ENCODE measurements around the gene OR13F1. TPM values are rescaled to one million over a fixed set of nuclear protein-coding genes. Genes with fewer than 3 reads are reported as not detected.

Gene OR13F1
- total and polyA plus RNA-seq, 2 donors (not counting 1 experiment from before 2014, with no cell fraction given) = not detected

DNA sequence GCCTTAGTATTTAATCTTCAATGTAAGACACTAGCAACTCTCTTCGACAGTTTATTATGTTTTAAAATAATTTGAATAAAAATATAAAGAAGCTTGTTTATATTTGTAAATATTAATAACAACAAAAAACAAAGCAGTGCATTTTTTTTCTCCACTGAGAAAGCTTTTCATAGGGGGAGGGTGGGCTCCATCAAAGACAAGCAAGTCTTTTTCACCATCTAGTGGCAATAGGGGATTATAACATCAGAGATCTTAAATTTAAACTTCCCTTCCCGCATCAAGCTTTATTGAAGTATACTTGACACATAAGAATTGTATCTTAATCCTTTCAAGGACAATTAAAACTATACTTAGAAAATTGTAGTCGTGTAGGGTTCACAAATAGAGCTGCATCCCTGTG lies 9.3 kb upstream of the OR13F1 start:
- WGBS (ENCODE audit: insufficient coverage) = no CpG with 5 or more reads among the region's 3 CpGs
- intact Hi-C loops (cut with micrococcal nuclease) = no loop called here
- no peak overlapping the region for H3K4me3 ChIP-seq (ENCODE audit: control extremely low read depth in 1 of 5, extremely low read depth in 1 of 5, insufficient read depth in 1 of 5, low read depth in 2 of 5, low read length in 4 of 5)
- Mint-ChIP-seq H3K9me3 (ENCODE audit: insufficient read depth) (no peaks in the 10 kb centered on the region), H3K27me3 (no peaks in the 10 kb centered on the region), H3K4me1 (no peaks in the 10 kb centered on the region), H3K27ac (no peak overlapping the region), H3K4me3 (no peak overlapping the region)
- ATAC-seq (ENCODE audit: low read depth) (no peak), DNase-seq (no peak)
- H2AFZ ChIP-seq (ENCODE audit: insufficient read depth, low read depth, low read length, poor library complexity, severe bottlenecking) = no peak overlapping the region
- no peaks in the 10 kb centered on the region for H3K79me2 ChIP-seq (ENCODE audit: control insufficient read depth, insufficient read depth, low read length)
- H3K9me3 ChIP-seq (ENCODE audit: control extremely low read depth in 1 of 3, control insufficient read depth in 2 of 3, insufficient read depth in 1 of 3, low read length in 2 of 3) = peaks cover 0 to 2% (median 0%) of the 10 kb centered on the region in 3 donors
- H3K36me3 ChIP-seq (replicated peaks in 1 of 2; ENCODE audit: control extremely low read depth in 1 of 2, control insufficient read depth in 1 of 2, extremely low read depth in 1 of 2, insufficient read depth in 2 of 2, low read length in 1 of 2) = no peaks in the 10 kb centered on the region
- ChIA-PET CTCF (interaction anchor here (0.5 kb wide), 1 partner anchor 91 kb away, joined by 3 read pairs; no protein-coding TSS in a partner anchor), POLR2A (no interaction called here)
- no peaks in the 10 kb centered on the region for H3K4me1 ChIP-seq (ENCODE audit: control insufficient read depth in 2 of 2, insufficient read depth in 2 of 2, low read length in 2 of 2)
- no peak overlapping the region for H3K9ac ChIP-seq (ENCODE audit: low read length)
- H3K27ac ChIP-seq (ENCODE audit: low read length in 2 of 2) = no peak overlapping the region
- TF ChIP-seq EZH2 (IDR thresholded peaks at IDR 0.05; ENCODE audit: borderline replicate concordance, insufficient read depth, low read depth, low read length, poor library complexity, severe bottlenecking) = no peak
- TF ChIP-seq, protein P1, sequence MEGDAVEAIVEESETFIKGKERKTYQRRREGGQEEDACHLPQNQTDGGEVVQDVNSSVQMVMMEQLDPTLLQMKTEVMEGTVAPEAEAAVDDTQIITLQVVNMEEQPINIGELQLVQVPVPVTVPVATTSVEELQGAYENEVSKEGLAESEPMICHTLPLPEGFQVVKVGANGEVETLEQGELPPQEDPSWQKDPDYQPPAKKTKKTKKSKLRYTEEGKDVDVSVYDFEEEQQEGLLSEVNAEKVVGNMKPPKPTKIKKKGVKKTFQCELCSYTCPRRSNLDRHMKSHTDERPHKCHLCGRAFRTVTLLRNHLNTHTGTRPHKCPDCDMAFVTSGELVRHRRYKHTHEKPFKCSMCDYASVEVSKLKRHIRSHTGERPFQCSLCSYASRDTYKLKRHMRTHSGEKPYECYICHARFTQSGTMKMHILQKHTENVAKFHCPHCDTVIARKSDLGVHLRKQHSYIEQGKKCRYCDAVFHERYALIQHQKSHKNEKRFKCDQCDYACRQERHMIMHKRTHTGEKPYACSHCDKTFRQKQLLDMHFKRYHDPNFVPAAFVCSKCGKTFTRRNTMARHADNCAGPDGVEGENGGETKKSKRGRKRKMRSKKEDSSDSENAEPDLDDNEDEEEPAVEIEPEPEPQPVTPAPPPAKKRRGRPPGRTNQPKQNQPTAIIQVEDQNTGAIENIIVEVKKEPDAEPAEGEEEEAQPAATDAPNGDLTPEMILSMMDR (IDR thresholded peaks at IDR 0.05) = no peak
- no peaks in the 10 kb centered on the region for H3K27me3 ChIP-seq (replicated peaks in 1 of 4; ENCODE audit: control extremely low read depth in 1 of 4, control insufficient read depth in 3 of 4, insufficient read depth in 4 of 4, low read length in 3 of 4)
- no peak overlapping the region for H3K4me2 ChIP-seq (replicated peaks; ENCODE audit: low read depth, low read length, poor library complexity, severe bottlenecking)
- no peaks in the 10 kb centered on the region for H4K20me1 ChIP-seq (ENCODE audit: control insufficient read depth, insufficient read depth, low read length, poor library complexity, severe bottlenecking)

DNA sequence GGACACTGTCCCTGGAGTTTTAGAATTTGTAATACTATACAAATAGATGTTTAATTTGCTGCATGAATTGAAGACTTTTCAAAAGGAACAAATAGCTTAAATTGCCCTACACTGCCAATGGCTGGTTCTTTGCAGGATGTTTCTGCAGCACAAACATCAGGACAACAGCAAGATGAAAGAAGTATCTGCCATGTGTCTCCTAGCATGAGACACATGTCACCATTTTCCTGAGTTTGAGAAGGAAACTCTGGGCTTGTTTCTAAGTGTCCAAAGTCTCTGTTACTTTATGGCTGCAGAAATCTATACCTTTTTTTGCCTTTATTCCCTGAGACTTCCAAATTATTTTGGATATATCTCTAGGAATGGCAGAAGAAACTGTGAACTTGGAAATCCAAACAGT lies 623 bp upstream of the OR13F1 start:
- H3K9ac ChIP-seq (ENCODE audit: low read length) = no peak overlapping the region
- Mint-ChIP-seq H3K4me1 (no peaks in the 10 kb centered on the region), H3K27me3 (no peaks in the 10 kb centered on the region), H3K4me3 (no peak overlapping the region), H3K27ac (no peak overlapping the region), H3K9me3 (ENCODE audit: insufficient read depth) (no peaks in the 10 kb centered on the region)
- H3K9me3 ChIP-seq (ENCODE audit: control extremely low read depth in 1 of 3, control insufficient read depth in 2 of 3, insufficient read depth in 1 of 3, low read length in 2 of 3) = no peaks in the 10 kb centered on the region
- POLR2A ChIA-PET = no interaction called here
- DNase-seq = no peak
- no peaks in the 10 kb centered on the region for H3K36me3 ChIP-seq (replicated peaks in 1 of 2; ENCODE audit: control extremely low read depth in 1 of 2, control insufficient read depth in 1 of 2, extremely low read depth in 1 of 2, insufficient read depth in 2 of 2, low read length in 1 of 2)
- TF ChIP-seq, protein P1 (IDR thresholded peaks at IDR 0.05) = no peak
- TF ChIP-seq EZH2 (IDR thresholded peaks at IDR 0.05; ENCODE audit: borderline replicate concordance, insufficient read depth, low read depth, low read length, poor library complexity, severe bottlenecking) = no peak
- intact Hi-C loops (cut with micrococcal nuclease) = no loop called here
- H4K20me1 ChIP-seq (ENCODE audit: control insufficient read depth, insufficient read depth, low read length, poor library complexity, severe bottlenecking) = no peaks in the 10 kb centered on the region
- no peak overlapping the region for H3K27ac ChIP-seq (ENCODE audit: low read length in 2 of 2)
- H3K4me3 ChIP-seq (ENCODE audit: control extremely low read depth in 1 of 5, extremely low read depth in 1 of 5, insufficient read depth in 1 of 5, low read depth in 2 of 5, low read length in 4 of 5) = no peak overlapping the region
- CTCF ChIA-PET = no interaction called here
- H3K4me1 ChIP-seq (ENCODE audit: control insufficient read depth in 2 of 2, insufficient read depth in 2 of 2, low read length in 2 of 2) = no peaks in the 10 kb centered on the region
- no peak overlapping the region for H2AFZ ChIP-seq (ENCODE audit: insufficient read depth, low read depth, low read length, poor library complexity, severe bottlenecking)
- H3K79me2 ChIP-seq (ENCODE audit: control insufficient read depth, insufficient read depth, low read length) = no peaks in the 10 kb centered on the region
- H3K4me2 ChIP-seq (replicated peaks; ENCODE audit: low read depth, low read length, poor library complexity, severe bottlenecking) = no peak overlapping the region
- no peak for ATAC-seq (ENCODE audit: low read depth)
- H3K27me3 ChIP-seq (replicated peaks in 1 of 4; ENCODE audit: control extremely low read depth in 1 of 4, control insufficient read depth in 3 of 4, insufficient read depth in 4 of 4, low read length in 3 of 4) = peaks cover 0 to 2% (median 0%) of the 10 kb centered on the region in 4 experiments

All from B cell (primary cell).